ENCODE measurements around the gene SCFD2.

Gene SCFD2

GRCh38 chr4:52956691-52957090 is 409.2 kb downstream of the SCFD2 start:
- H3K9me3 ChIP-seq (ENCODE audit: insufficient read depth, low read length): no peaks in the 10 kb centered on the region
- no peak overlapping the region for H3K4me2 ChIP-seq (ENCODE audit: low read length)
- H4K20me1 ChIP-seq (ENCODE audit: insufficient read depth, low read length): no peaks in the 10 kb centered on the region
- no peak overlapping the region for H3K4me3 ChIP-seq (ENCODE audit: low read length)
- no peaks in the 10 kb centered on the region for H3K27me3 ChIP-seq (ENCODE audit: low read depth, low read length)
- H2AFZ ChIP-seq (ENCODE audit: low read depth, low read length): no peak overlapping the region
- H3K36me3 ChIP-seq (replicated peaks; ENCODE audit: low read depth, low read length): no peaks in the 10 kb centered on the region
- H3K27ac ChIP-seq (ENCODE audit: low read length): no peak overlapping the region
- H3K4me1 ChIP-seq (ENCODE audit: low read length): no peaks in the 10 kb centered on the region
- TF ChIP-seq EZH2phosphoT487 (IDR thresholded peaks at IDR 0.05; ENCODE audit: low read depth): no peak
- no peak for TF ChIP-seq CTCF (IDR thresholded peaks at IDR 0.05; ENCODE audit: low read depth, low read length)
- no peak overlapping the region for H3K9ac ChIP-seq (ENCODE audit: low read length)
- H3K79me2 ChIP-seq (ENCODE audit: low read length): no peaks in the 10 kb centered on the region

GRCh38 chr4:52954560-52955170 is 411.2 kb downstream of the SCFD2 start:
- H3K9ac ChIP-seq (ENCODE audit: low read length): no peak overlapping the region
- H3K27ac ChIP-seq (ENCODE audit: low read length): no peak overlapping the region
- H3K4me1 ChIP-seq (ENCODE audit: low read length): no peaks in the 10 kb centered on the region
- no peak overlapping the region for H2AFZ ChIP-seq (ENCODE audit: low read depth, low read length)
- no peak for TF ChIP-seq CTCF (IDR thresholded peaks at IDR 0.05; ENCODE audit: low read depth, low read length)
- no peak for TF ChIP-seq EZH2phosphoT487 (IDR thresholded peaks at IDR 0.05; ENCODE audit: low read depth)
- no peaks in the 10 kb centered on the region for H3K79me2 ChIP-seq (ENCODE audit: low read length)
- no peaks in the 10 kb centered on the region for H3K9me3 ChIP-seq (ENCODE audit: insufficient read depth, low read length)
- H3K4me3 ChIP-seq (ENCODE audit: low read length): no peak overlapping the region
- H3K36me3 ChIP-seq (replicated peaks; ENCODE audit: low read depth, low read length): no peaks in the 10 kb centered on the region
- H4K20me1 ChIP-seq (ENCODE audit: insufficient read depth, low read length): no peaks in the 10 kb centered on the region
- H3K27me3 ChIP-seq (ENCODE audit: low read depth, low read length): no peaks in the 10 kb centered on the region
- no peak overlapping the region for H3K4me2 ChIP-seq (ENCODE audit: low read length)

- TF ChIP-seq EZH2phosphoT487 (IDR thresholded peaks at IDR 0.05; ENCODE audit: low read depth): no peak
- no peak for TF ChIP-seq CTCF (IDR thresholded peaks at IDR 0.05; ENCODE audit: low read depth, low read length)
- Histone ChIP-seq H3K27ac (ENCODE audit: low read length) (no peak overlapping the region), H3K4me1 (ENCODE audit: low read length) (no peaks in the 10 kb centered on the region), H3K4me3 (ENCODE audit: low read length) (no peak overlapping the region), H3K9me3 (ENCODE audit: insufficient read depth, low read length) (no peaks in the 10 kb centered on the region), H3K36me3 (replicated peaks; ENCODE audit: low read depth, low read length) (no peaks in the 10 kb centered on the region), H2AFZ (ENCODE audit: low read depth, low read length) (no peak overlapping the region), H3K9ac (ENCODE audit: low read length) (no peak overlapping the region), H3K79me2 (ENCODE audit: low read length) (no peaks in the 10 kb centered on the region), H4K20me1 (ENCODE audit: insufficient read depth, low read length) (no peaks in the 10 kb centered on the region), H3K4me2 (ENCODE audit: low read length) (no peak overlapping the region), H3K27me3 (ENCODE audit: low read depth, low read length) (no peaks in the 10 kb centered on the region)
Observed at GRCh38 chr4:52952540-52952939, 413.3 kb downstream of the SCFD2 start.

- H4K20me1 ChIP-seq (ENCODE audit: insufficient read depth, low read length): no peaks in the 10 kb centered on the region
- no peaks in the 10 kb centered on the region for H3K4me1 ChIP-seq (ENCODE audit: low read length)
- TF ChIP-seq EZH2phosphoT487 (IDR thresholded peaks at IDR 0.05; ENCODE audit: low read depth): no peak
- no peak for TF ChIP-seq CTCF (IDR thresholded peaks at IDR 0.05; ENCODE audit: low read depth, low read length)
- no peaks in the 10 kb centered on the region for H3K79me2 ChIP-seq (ENCODE audit: low read length)
- H2AFZ ChIP-seq (ENCODE audit: low read depth, low read length): no peak overlapping the region
- H3K27ac ChIP-seq (ENCODE audit: low read length): no peak overlapping the region
- no peaks in the 10 kb centered on the region for H3K36me3 ChIP-seq (replicated peaks; ENCODE audit: low read depth, low read length)
- H3K4me2 ChIP-seq (ENCODE audit: low read length): no peak overlapping the region
- no peaks in the 10 kb centered on the region for H3K27me3 ChIP-seq (ENCODE audit: low read depth, low read length)
- no peaks in the 10 kb centered on the region for H3K9me3 ChIP-seq (ENCODE audit: insufficient read depth, low read length)
- no peak overlapping the region for H3K4me3 ChIP-seq (ENCODE audit: low read length)
- no peak overlapping the region for H3K9ac ChIP-seq (ENCODE audit: low read length)
Observed at GRCh38 chr4:52951016-52951415, 414.8 kb downstream of the SCFD2 start.
